PC-3 (cell line): ENCODE results near the gene DRC1. TPM values are rescaled to one million over a fixed set of nuclear protein-coding genes. Genes with fewer than 3 reads are reported as not detected.

Source experiments
- ATAC-seq: fragments of 200-7000 bp; cut with Tn5 transposase; 2 replicates; pipeline ENCODE4 v1.9.1; 2020; ENCODE audit warnings: mild to moderate bottlenecking, moderate library complexity
- BruUV-seq: library from RNA; stranded (reverse); fragments of 400-500 nt; replicated peaks from 2 replicates; lab custom pipeline; 2021; lab: Mats Ljungman, UMichigan
- CTCF ChIA-PET: fragments of 300-600 bp; sonication (Branson Sonifier 250); formaldehyde crosslinking; loops from one replicate; lab custom pipeline; 2022; ENCODE audit warnings: antibody characterized with exemption; lab: Charles Lee
- POLR2A ChIA-PET: fragments of 300-600 bp; sonication (Branson Sonifier 250); formaldehyde crosslinking; loops from one replicate; lab custom pipeline; 2022; ENCODE audit warnings: antibody characterized with exemption; ENCODE audit not compliant: unreplicated experiment; lab: Charles Lee
- DNase-seq: peaks from one replicate; pipeline ENCODE4 v3.0.0-alpha.2; 2015
- H2AFZ ChIP-seq: fragments of 300-600 bp; sonication (generic); 2 replicates; pipeline ENCODE4 v1.6.0; 2016; ENCODE audit warnings: antibody characterized with exemption, low read length
- H3F3A ChIP-seq: fragments of 300-600 bp; sonication (generic); one replicate; pipeline ENCODE4 v1.6.0; 2017; ENCODE audit warnings: antibody characterized with exemption, low read length, control low read depth, mild to moderate bottlenecking; ENCODE audit not compliant: unreplicated experiment
- H3K27ac ChIP-seq: fragments of 300-600 bp; sonication (generic); 2 replicates; pipeline ENCODE4 v1.5.1; 2016; ENCODE audit warnings: mild to moderate bottlenecking, low read length
- H3K27me3 ChIP-seq: fragments of 300-600 bp; sonication (generic); 2 replicates; pipeline ENCODE4 v1.6.1; 2016; ENCODE audit warnings: low read length, mixed read lengths
- H3K36me3 ChIP-seq: fragments of 300-600 bp; sonication (generic); 2 replicates; pipeline ENCODE4 v1.6.1; 2016; ENCODE audit warnings: low read depth, mixed run types, low read length, mixed read lengths
- H3K4me1 ChIP-seq: fragments of 300-600 bp; sonication (generic); 2 replicates; pipeline ENCODE4 v1.5.1; 2016; ENCODE audit warnings: low read length; ENCODE audit not compliant: insufficient read depth
- H3K4me2 ChIP-seq: fragments of 300-600 bp; sonication (generic); 2 replicates; pipeline ENCODE4 v1.6.0; 2016; ENCODE audit warnings: low read length
- H3K4me3 ChIP-seq: fragments of 300-600 bp; sonication (generic); 2 replicates; pipeline ENCODE4 v1.5.1; 2016; ENCODE audit warnings: mild to moderate bottlenecking, low read length, mixed read lengths
- H3K79me2 ChIP-seq: fragments of 300-600 bp; sonication (generic); 2 replicates; pipeline ENCODE4 v1.6.1; 2017; ENCODE audit warnings: low read length, mixed read lengths
- H3K9ac ChIP-seq: fragments of 300-600 bp; sonication (generic); 2 replicates; pipeline ENCODE4 v1.6.0; 2016; ENCODE audit warnings: mild to moderate bottlenecking, low read length
- H3K9me2 ChIP-seq: fragments of 300-600 bp; sonication (generic); replicated peaks from 2 replicates; pipeline ENCODE4 v1.6.1; 2016; ENCODE audit warnings: mixed run types, low read length, mixed read lengths
- H3K9me3 ChIP-seq: fragments of 300-600 bp; sonication (generic); 2 replicates; pipeline ENCODE4 v1.6.1; 2016; ENCODE audit warnings: low read length, mixed read lengths
- H4K20me1 ChIP-seq: fragments of 300-600 bp; sonication (generic); 2 replicates; pipeline ENCODE4 v1.6.1; 2016; ENCODE audit warnings: low read length, mixed read lengths
- CTCF ChIP-seq: fragments of 300-600 bp; sonication (generic); conservative IDR thresholded peaks from 2 replicates; pipeline ENCODE4 v1.5.1; 2017; ENCODE audit warnings: antibody characterized with exemption, low read depth, mild to moderate bottlenecking, low read length
- EZH2 ChIP-seq: fragments of 300-600 bp; sonication (generic); IDR thresholded peaks from one replicate; pipeline ENCODE4 v1.6.1; 2017; ENCODE audit warnings: antibody characterized with exemption, mild to moderate bottlenecking, low read length; ENCODE audit not compliant: unreplicated experiment
- EZH2phosphoT487 ChIP-seq: fragments of 300-600 bp; sonication (generic); IDR thresholded peaks from 2 replicates; pipeline ENCODE4 v1.6.1; 2018; ENCODE audit warnings: mild to moderate bottlenecking, antibody characterized with exemption, low read length, borderline replicate concordance
- intact Hi-C: fragments of 100-400 bp; cut with micrococcal nuclease; formaldehyde crosslinking; loops from 2 replicates; pipeline ENCODE4 v1.9.0; 2023
- total RNA-seq: library from RNA; depleted of rRNA; stranded (reverse); fragments of >200 nt; gene quantifications from 2 replicates; pipeline ENCODE4 v1.2.3, GENCODE V29; 2014

The DRC1 gene
- total RNA-seq, 1 experiment from 2014 or later, result not detected

GRCh38 chr2:26472821-26473655, 71.3 kb downstream of the DRC1 start:
- no peak overlapping the region for H2AFZ ChIP-seq
- BruUV-seq, result no TSS peak
- no peak overlapping the region for H3K9ac ChIP-seq
- H3K4me3 ChIP-seq, result no peak overlapping the region
- no peak overlapping the region for H3K27ac ChIP-seq
- no peaks in the 10 kb centered on the region for H4K20me1 ChIP-seq
- DNase-seq, result no peak
- H3K9me2 ChIP-seq, result no peaks in the 10 kb centered on the region
- CTCF ChIA-PET, result no interaction called here
- no peak for TF ChIP-seq EZH2phosphoT487
- TF ChIP-seq CTCF, result no peak
- no peak for TF ChIP-seq EZH2
- no peak for ATAC-seq
- no peaks in the 10 kb centered on the region for H3K27me3 ChIP-seq
- intact Hi-C loops, result loop anchor here (5.0 kb wide), 1 partner anchor 521 kb away; no protein-coding TSS in a partner anchor
- no peaks in the 10 kb centered on the region for H3F3A ChIP-seq
- no peaks in the 10 kb centered on the region for H3K4me1 ChIP-seq
- POLR2A ChIA-PET, result no interaction called here
- H3K79me2 ChIP-seq, result no peaks in the 10 kb centered on the region
- H3K9me3 ChIP-seq, result no peaks in the 10 kb centered on the region
- no peaks in the 10 kb centered on the region for H3K36me3 ChIP-seq
- H3K4me2 ChIP-seq, result no peak overlapping the region

GRCh38 chr2:26473796-26474195, 72.1 kb downstream of the DRC1 start:
- intact Hi-C loops, result loop anchor here (5.0 kb wide), 1 partner anchor 521 kb away; no protein-coding TSS in a partner anchor
- Histone ChIP-seq H3F3A (no peaks in the 10 kb centered on the region), H3K9me3 (no peaks in the 10 kb centered on the region), H3K36me3 (no peaks in the 10 kb centered on the region), H3K27ac (no peak overlapping the region), H3K9ac (no peak overlapping the region), H3K79me2 (no peaks in the 10 kb centered on the region), H2AFZ (no peak overlapping the region), H3K4me2 (no peak overlapping the region), H3K9me2 (no peaks in the 10 kb centered on the region), H4K20me1 (no peaks in the 10 kb centered on the region), H3K4me3 (no peak overlapping the region), H3K4me1 (no peaks in the 10 kb centered on the region), H3K27me3 (no peaks in the 10 kb centered on the region)
- ChIA-PET CTCF (no interaction called here), POLR2A (no interaction called here)
- TF ChIP-seq CTCF (no peak), EZH2 (no peak), EZH2phosphoT487 (no peak)
- ATAC-seq (no peak), DNase-seq (no peak)
- no TSS peak for BruUV-seq

GRCh38 chr2:26474261-26474785, 72.6 kb downstream of the DRC1 start:
- Histone ChIP-seq H3K27ac (no peak overlapping the region), H3K9ac (no peak overlapping the region), H3K27me3 (no peaks in the 10 kb centered on the region), H4K20me1 (no peaks in the 10 kb centered on the region), H2AFZ (no peak overlapping the region), H3K36me3 (no peaks in the 10 kb centered on the region), H3K4me1 (no peaks in the 10 kb centered on the region), H3K4me3 (no peak overlapping the region), H3K9me3 (no peaks in the 10 kb centered on the region), H3K79me2 (no peaks in the 10 kb centered on the region), H3K4me2 (no peak overlapping the region), H3K9me2 (no peaks in the 10 kb centered on the region), H3F3A (no peaks in the 10 kb centered on the region)
- intact Hi-C loops, result loop anchor here (5.0 kb wide), 1 partner anchor 522 kb away; no protein-coding TSS in a partner anchor
- TF ChIP-seq CTCF, result no peak
- no peak for TF ChIP-seq EZH2
- no peak for TF ChIP-seq EZH2phosphoT487
- ChIA-PET POLR2A (no interaction called here), CTCF (no interaction called here)
- BruUV-seq, result no TSS peak
- ATAC-seq, result no peak
- no peak for DNase-seq
